SK-N-SH (cell line): ENCODE results near the gene ARTN. TPM values are rescaled to one million over a fixed set of nuclear protein-coding genes. Genes with fewer than 3 reads are reported as not detected.

ENCODE experiments used
- CTCF ChIA-PET: fragments of 300-600, 350-600 bp; formaldehyde crosslinking; extraction: SDS; loops from one replicate; lab custom pipeline; 2021; lab: Yijun Ruan, JAX
- POLR2A ChIA-PET: fragments of 350-600 bp; sonication (Branson Sonifier 250); formaldehyde crosslinking; extraction: SDS; loops from one replicate; lab custom pipeline; 2020; ENCODE audit warnings: antibody characterized with exemption, inconsistent platforms; lab: Yijun Ruan, JAX
- DNase-seq: peaks from one replicate; pipeline ENCODE4 v3.0.0; 2012
- H2AFZ ChIP-seq: fragments of 200-600 bp; sonication (generic); 2 replicates; pipeline ENCODE4 v1.8.1; 2016; ENCODE audit warnings: antibody characterized with exemption, mild to moderate bottlenecking, low read depth
- H3F3A ChIP-seq: fragments of 200-600 bp; sonication (generic); replicated peaks from 2 replicates; pipeline ENCODE3; 2016; ENCODE audit warnings: antibody characterized with exemption, mild to moderate bottlenecking; ENCODE audit not compliant: insufficient read depth
- H3K27ac ChIP-seq, 2 experiments: fragments of 200-500 bp in 1 of 2; fragments of 200-600 bp in 1 of 2; sonication (Bioruptor generic) in 1 of 2; sonication (generic), shearing (Covaris generic) in 1 of 2; 2 replicates each; pipeline versions ENCODE4 v1.5.1 to v1.6.1; 2014 to 2016; ENCODE audit warnings: low read depth in 2 of 2, inconsistent platforms in 1 of 2, low read length in 1 of 2, mild to moderate bottlenecking in 1 of 2, mixed read lengths in 1 of 2
- H3K27me3 ChIP-seq: fragments of 200-600 bp; sonication (generic), shearing (Covaris generic); 2 replicates; pipeline ENCODE4 v1.6.1; 2016; ENCODE audit warnings: mixed run types; ENCODE audit not compliant: insufficient read depth
- H3K36me3 ChIP-seq, 2 experiments: fragments of 200-500 bp in 1 of 2; fragments of 200-600 bp in 1 of 2; sonication (Bioruptor generic) in 1 of 2; sonication (generic) in 1 of 2; replicated peaks in 1 of 2; 2 replicates each; pipeline versions ENCODE3 to v1.5.1; 2014 to 2016; ENCODE audit warnings: low read length in 1 of 2, mild to moderate bottlenecking in 1 of 2; ENCODE audit not compliant: insufficient read depth in 2 of 2, control insufficient read depth in 1 of 2
- H3K4me1 ChIP-seq, 2 experiments: fragments of 200-500 bp in 1 of 2; fragments of 200-600 bp in 1 of 2; sonication (Bioruptor generic) in 1 of 2; sonication (generic), shearing (Covaris generic) in 1 of 2; 2 replicates each; pipeline versions ENCODE4 v1.5.1 to v1.6.1; 2014 to 2016; ENCODE audit warnings: low read depth in 1 of 2, low read length in 1 of 2, mixed run types in 1 of 2; ENCODE audit not compliant: insufficient read depth in 2 of 2, control insufficient read depth in 1 of 2
- H3K4me2 ChIP-seq: fragments of 200-600 bp; sonication (generic), shearing (Covaris generic); 2 replicates; pipeline ENCODE4 v1.6.1; 2017; ENCODE audit warnings: mixed run types
- H3K4me3 ChIP-seq, 2 experiments: fragments of 200-500 bp in 1 of 2; fragments of 200-600 bp in 1 of 2; sonication (Bioruptor generic) in 1 of 2; sonication (generic), shearing (Covaris generic) in 1 of 2; 2 replicates each; pipeline versions ENCODE4 v1.5.1 to v1.8.1; 2014 to 2016; ENCODE audit warnings: low read depth in 2 of 2, inconsistent platforms in 1 of 2, low read length in 1 of 2, mild to moderate bottlenecking in 1 of 2, mixed read lengths in 1 of 2, moderate library complexity in 1 of 2
- H3K79me2 ChIP-seq: fragments of 200-600 bp; sonication (generic); 2 replicates; pipeline ENCODE4 v1.8.1; 2017; ENCODE audit warnings: mild to moderate bottlenecking; ENCODE audit not compliant: insufficient read depth
- H3K9ac ChIP-seq: fragments of 200-600 bp; sonication (generic); 2 replicates; pipeline ENCODE4 v1.6.1; 2017; ENCODE audit warnings: mixed run types
- H3K9me2 ChIP-seq: fragments of 200-600 bp; sonication (generic); 2 replicates; pipeline ENCODE4 v1.6.1; 2017; ENCODE audit warnings: mixed run types
- H3K9me3 ChIP-seq: fragments of 200-600 bp; sonication (generic); 2 replicates; pipeline ENCODE4 v1.6.1; 2017; ENCODE audit warnings: mixed run types, mild to moderate bottlenecking, moderate library complexity
- H4K20me1 ChIP-seq: fragments of 200-600 bp; sonication (generic); 2 replicates; pipeline ENCODE4 v1.6.1; 2017; ENCODE audit warnings: mild to moderate bottlenecking, mixed run types; ENCODE audit not compliant: insufficient read depth
- CHD2 ChIP-seq: fragments of 150-350 bp; IDR thresholded peaks from 2 replicates; pipeline ENCODE4 v1.6.1; 2018; ENCODE audit warnings: low read length; ENCODE audit not compliant: partially characterized antibody
- ELF1 ChIP-seq: IDR thresholded peaks from 2 replicates; pipeline ENCODE4 v1.4.0; 2012
- EP300 ChIP-seq, 2 experiments: IDR thresholded peaks; 2 replicates each; pipeline versions ENCODE4 v1.4.0 to v1.6.1; 2012; ENCODE audit warnings: borderline replicate concordance in 1 of 2, low read depth in 1 of 2, low read length in 1 of 2
- FOSL2 ChIP-seq: IDR thresholded peaks from 2 replicates; pipeline ENCODE4 v1.4.0; 2012; ENCODE audit warnings: low read depth, mild to moderate bottlenecking, moderate library complexity, borderline replicate concordance
- FOXJ3 ChIP-seq: sonication (generic); formaldehyde crosslinking; IDR thresholded peaks from 2 replicates; pipeline ENCODE4 v1.5.1; 2020; ENCODE audit warnings: mild to moderate bottlenecking, missing genetic modification reagents
- FOXM1 ChIP-seq: IDR thresholded peaks from 2 replicates; pipeline ENCODE4 v1.4.0; 2012; ENCODE audit warnings: low read depth, mild to moderate bottlenecking
- GABPA ChIP-seq: IDR thresholded peaks from 2 replicates; pipeline ENCODE4 v1.4.0; 2012; ENCODE audit warnings: low read depth, mild to moderate bottlenecking
- GATA2 ChIP-seq: sonication (generic); formaldehyde crosslinking; IDR thresholded peaks from 2 replicates; pipeline ENCODE4 v1.5.0; 2020; ENCODE audit warnings: mild to moderate bottlenecking, missing genetic modification reagents
- JUND ChIP-seq: IDR thresholded peaks from 2 replicates; pipeline ENCODE4 v1.4.0; 2012
- MEF2A ChIP-seq: IDR thresholded peaks from 2 replicates; pipeline ENCODE4 v1.4.0; 2012; ENCODE audit warnings: low read depth, borderline replicate concordance
- MXI1 ChIP-seq: IDR thresholded peaks from 2 replicates; pipeline ENCODE4 v1.6.1; 2012; ENCODE audit warnings: mild to moderate bottlenecking, low read depth, low read length, improper control_type of control experiment
- NFIC ChIP-seq: IDR thresholded peaks from 2 replicates; pipeline ENCODE4 v1.4.0; 2012; ENCODE audit warnings: borderline replicate concordance
- NRF1 ChIP-seq: IDR thresholded peaks from 2 replicates; pipeline ENCODE4 v1.6.1; 2012; ENCODE audit warnings: low read depth, mild to moderate bottlenecking, low read length
- POLR2AphosphoS5 ChIP-seq: IDR thresholded peaks from 2 replicates; pipeline ENCODE4 v1.6.1; 2012; ENCODE audit warnings: low read depth, low read length
- RAD21 ChIP-seq: IDR thresholded peaks from 2 replicates; pipeline ENCODE4 v1.6.1; 2012; ENCODE audit warnings: mild to moderate bottlenecking, low read length
- RCOR1 ChIP-seq: fragments of 150-350 bp; IDR thresholded peaks from 2 replicates; pipeline ENCODE4 v1.6.1; 2017; ENCODE audit warnings: antibody characterized with exemption, low read length
- RFX5 ChIP-seq: IDR thresholded peaks from 2 replicates; pipeline ENCODE4 v1.6.1; 2012; ENCODE audit warnings: mild to moderate bottlenecking, improper control_type of control experiment, low read length
- RXRA ChIP-seq: IDR thresholded peaks from 2 replicates; pipeline ENCODE4 v1.4.0; 2012; ENCODE audit warnings: low read depth, mild to moderate bottlenecking, borderline replicate concordance
- TAF1 ChIP-seq: IDR thresholded peaks from 2 replicates; pipeline ENCODE4 v1.6.1; 2012; ENCODE audit warnings: low read depth, mild to moderate bottlenecking, low read length, moderate library complexity, borderline replicate concordance
- TEAD4 ChIP-seq: IDR thresholded peaks from 2 replicates; pipeline ENCODE4 v1.4.0; 2012; ENCODE audit warnings: mild to moderate bottlenecking, borderline replicate concordance; ENCODE audit not compliant: insufficient read depth
- WGBS: methylation state at CpG from one replicate; pipeline ENCODE4 v1.1.6; 2017; ENCODE audit warnings: low lambda C conversion rate; 5-methylcytosine and 5-hydroxymethylcytosine counted together
- polyA plus RNA-seq, 3 experiments: library from polyadenylated mRNA; depleted of rRNA; stranded (reverse); fragments of >200 nt; gene quantifications; 2 replicates each; pipeline ENCODE4 v1.2.3, GENCODE V29; 2012
- TF ChIP-seq, protein P1 (sequence below): IDR thresholded peaks from 2 replicates; pipeline ENCODE4 v1.4.0; 2012; ENCODE audit warnings: low read depth
- TF ChIP-seq, protein P2 (sequence below): IDR thresholded peaks from 2 replicates; pipeline ENCODE4 v1.4.0; 2012; ENCODE audit warnings: low read depth, borderline replicate concordance
- TF ChIP-seq, protein P3 (sequence below): fragments of 150-350 bp; IDR thresholded peaks from 2 replicates; pipeline ENCODE4 v1.6.1; 2017; ENCODE audit warnings: antibody characterized with exemption, low read length, low read depth, borderline replicate concordance
- TF ChIP-seq, protein P4 (sequence below): fragments of 200-600 bp; sonication (generic); IDR thresholded peaks from 2 replicates; pipeline ENCODE4 v1.6.1; 2017; ENCODE audit warnings: antibody characterized with exemption, mild to moderate bottlenecking, moderate library complexity
- TF ChIP-seq, protein P5 (sequence below): fragments of 150-350 bp; IDR thresholded peaks from 2 replicates; pipeline ENCODE4 v1.6.1; 2016; ENCODE audit warnings: mild to moderate bottlenecking, low read depth, low read length

ARTN gene
- polyA plus RNA-seq, 1 of the 3 experiments (the other 2 are of a cell fraction): 0.69 TPM

DNA sequence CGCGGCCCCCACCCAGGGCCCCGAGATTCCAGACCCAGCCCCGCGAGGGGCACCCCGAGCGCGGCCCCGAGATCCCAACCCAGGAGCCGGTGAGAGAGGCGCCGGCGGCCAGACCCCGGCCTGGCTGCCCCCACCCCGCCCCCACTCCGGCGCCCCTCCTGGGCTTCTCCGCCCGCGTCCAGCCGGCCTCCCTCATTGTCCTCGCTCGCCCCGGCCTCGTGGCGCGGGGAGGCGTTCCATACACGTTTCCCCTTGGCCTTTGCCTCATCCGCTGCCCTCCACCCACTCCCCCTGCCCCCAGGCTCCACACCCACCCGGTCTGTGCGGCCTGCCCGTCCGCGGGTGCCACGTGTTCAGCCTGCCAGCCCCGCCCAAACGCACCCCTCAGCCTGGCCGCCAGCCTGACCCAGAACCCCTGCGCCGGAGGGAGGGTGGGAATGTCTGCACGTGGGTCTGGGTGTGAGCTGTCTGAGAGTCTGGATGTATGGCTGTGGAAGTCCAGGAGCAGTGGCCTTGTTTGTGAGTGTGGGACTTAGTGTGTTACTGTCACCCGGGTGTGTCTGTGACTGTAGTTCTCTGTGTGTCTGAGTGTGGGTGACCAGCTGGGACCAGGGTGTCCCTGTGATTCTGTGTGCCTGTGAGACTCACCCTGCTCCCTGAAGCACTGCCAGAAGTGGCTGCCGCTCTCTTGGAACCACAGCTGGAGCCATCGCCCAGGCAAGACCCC is 46.1 kb downstream of the ARTN start:
- Histone ChIP-seq H3K36me3 (peaks cover 16 to 26% of the 10 kb centered on the region in 2 experiments), H3K9me2 (no peaks in the 10 kb centered on the region), H2AFZ (no peak overlapping the region), H3K9ac (peak overlapping the region; percentile 81), H3K4me2 (peak overlapping the region; percentile 94), H3K9me3 (no peaks in the 10 kb centered on the region), H3K27me3 (no peaks in the 10 kb centered on the region), H3F3A (peaks cover 4% of the 10 kb centered on the region), H3K4me1 (peaks cover 5 to 42% of the 10 kb centered on the region in 2 experiments; a peak in 1 of 4 replicates), H4K20me1 (peaks cover 20% of the 10 kb centered on the region), H3K27ac (peak overlapping the region; percentile 37 to 74), H3K4me3 (peak overlapping the region; percentile 59 to 71), H3K79me2 (peaks cover 75% of the 10 kb centered on the region)
- POLR2A ChIA-PET: interaction anchor here (0.8 to 1.2 kb wide), 3 partner anchors 9 to 33 kb away, joined by 3 to 4 read pairs (median 4); partner anchors contain the start of gene IPO13
- WGBS: 0% methylated on average over 4 of the region's 45 CpGs
- peak; percentile 89 for DNase-seq
- CTCF ChIA-PET: interaction anchor here (1.0 to 1.6 kb wide), 4 partner anchors 10 to 216 kb away, joined by 3 to 10 read pairs (median 5); no protein-coding TSS in a partner anchor
- TF ChIP-seq FOXM1 (no peak), NRF1 (no peak), MEF2A (no peak), RCOR1 (no peak), MXI1 (peak; percentile 98), POLR2AphosphoS5 (no peak), ELF1 (no peak), FOXJ3 (no peak), RXRA (no peak), NFIC (no peak), RAD21 (0 out of 2 replicates have a peak, but pooled peaks have one; percentile 18), TAF1 (no peak), TEAD4 (no peak), CHD2 (no peak), FOSL2 (no peak), GATA2 (CRISPR knock-in tag) (no peak), GABPA (no peak), EP300 (IDR thresholded peaks at IDR 0.05; ENCODE audit: borderline replicate concordance in 1 of 2, low read depth in 1 of 2, low read length in 1 of 2) (no peak), RFX5 (no peak), JUND (no peak)
- TF ChIP-seq, protein P1, sequence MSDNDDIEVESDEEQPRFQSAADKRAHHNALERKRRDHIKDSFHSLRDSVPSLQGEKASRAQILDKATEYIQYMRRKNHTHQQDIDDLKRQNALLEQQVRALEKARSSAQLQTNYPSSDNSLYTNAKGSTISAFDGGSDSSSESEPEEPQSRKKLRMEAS: peak; percentile 96
- TF ChIP-seq, protein P2, sequence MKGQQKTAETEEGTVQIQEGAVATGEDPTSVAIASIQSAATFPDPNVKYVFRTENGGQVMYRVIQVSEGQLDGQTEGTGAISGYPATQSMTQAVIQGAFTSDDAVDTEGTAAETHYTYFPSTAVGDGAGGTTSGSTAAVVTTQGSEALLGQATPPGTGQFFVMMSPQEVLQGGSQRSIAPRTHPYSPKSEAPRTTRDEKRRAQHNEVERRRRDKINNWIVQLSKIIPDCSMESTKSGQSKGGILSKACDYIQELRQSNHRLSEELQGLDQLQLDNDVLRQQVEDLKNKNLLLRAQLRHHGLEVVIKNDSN: peak; percentile 76
- TF ChIP-seq, protein P3, sequence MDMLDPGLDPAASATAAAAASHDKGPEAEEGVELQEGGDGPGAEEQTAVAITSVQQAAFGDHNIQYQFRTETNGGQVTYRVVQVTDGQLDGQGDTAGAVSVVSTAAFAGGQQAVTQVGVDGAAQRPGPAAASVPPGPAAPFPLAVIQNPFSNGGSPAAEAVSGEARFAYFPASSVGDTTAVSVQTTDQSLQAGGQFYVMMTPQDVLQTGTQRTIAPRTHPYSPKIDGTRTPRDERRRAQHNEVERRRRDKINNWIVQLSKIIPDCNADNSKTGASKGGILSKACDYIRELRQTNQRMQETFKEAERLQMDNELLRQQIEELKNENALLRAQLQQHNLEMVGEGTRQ: no peak
- TF ChIP-seq, protein P4, sequence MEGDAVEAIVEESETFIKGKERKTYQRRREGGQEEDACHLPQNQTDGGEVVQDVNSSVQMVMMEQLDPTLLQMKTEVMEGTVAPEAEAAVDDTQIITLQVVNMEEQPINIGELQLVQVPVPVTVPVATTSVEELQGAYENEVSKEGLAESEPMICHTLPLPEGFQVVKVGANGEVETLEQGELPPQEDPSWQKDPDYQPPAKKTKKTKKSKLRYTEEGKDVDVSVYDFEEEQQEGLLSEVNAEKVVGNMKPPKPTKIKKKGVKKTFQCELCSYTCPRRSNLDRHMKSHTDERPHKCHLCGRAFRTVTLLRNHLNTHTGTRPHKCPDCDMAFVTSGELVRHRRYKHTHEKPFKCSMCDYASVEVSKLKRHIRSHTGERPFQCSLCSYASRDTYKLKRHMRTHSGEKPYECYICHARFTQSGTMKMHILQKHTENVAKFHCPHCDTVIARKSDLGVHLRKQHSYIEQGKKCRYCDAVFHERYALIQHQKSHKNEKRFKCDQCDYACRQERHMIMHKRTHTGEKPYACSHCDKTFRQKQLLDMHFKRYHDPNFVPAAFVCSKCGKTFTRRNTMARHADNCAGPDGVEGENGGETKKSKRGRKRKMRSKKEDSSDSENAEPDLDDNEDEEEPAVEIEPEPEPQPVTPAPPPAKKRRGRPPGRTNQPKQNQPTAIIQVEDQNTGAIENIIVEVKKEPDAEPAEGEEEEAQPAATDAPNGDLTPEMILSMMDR: no peak
- TF ChIP-seq, protein P5, sequence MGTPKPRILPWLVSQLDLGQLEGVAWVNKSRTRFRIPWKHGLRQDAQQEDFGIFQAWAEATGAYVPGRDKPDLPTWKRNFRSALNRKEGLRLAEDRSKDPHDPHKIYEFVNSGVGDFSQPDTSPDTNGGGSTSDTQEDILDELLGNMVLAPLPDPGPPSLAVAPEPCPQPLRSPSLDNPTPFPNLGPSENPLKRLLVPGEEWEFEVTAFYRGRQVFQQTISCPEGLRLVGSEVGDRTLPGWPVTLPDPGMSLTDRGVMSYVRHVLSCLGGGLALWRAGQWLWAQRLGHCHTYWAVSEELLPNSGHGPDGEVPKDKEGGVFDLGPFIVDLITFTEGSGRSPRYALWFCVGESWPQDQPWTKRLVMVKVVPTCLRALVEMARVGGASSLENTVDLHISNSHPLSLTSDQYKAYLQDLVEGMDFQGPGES: no peak
